Right lung (tissue), 5 donors: ENCODE results near the gene TNFAIP8L1. TPM values are rescaled to one million over a fixed set of nuclear protein-coding genes. Genes with fewer than 3 reads are reported as not detected.

ENCODE experiments used
- DNase-seq, 2 donors: peaks; one replicate each; pipeline ENCODE4 v3.0.0-alpha.2; 2013
- polyA plus RNA-seq, 5 donors: library from polyadenylated mRNA; unstranded; fragments of 120-200 nt; gene quantifications; one replicate each; pipeline versions ENCODE4 v1.2.1 to v1.2.3, GENCODE V29; 2013; ENCODE audit warnings: inconsistent platforms in 1 of 5, low replicate concordance in 1 of 5; ENCODE audit not compliant: insufficient read length in 5 of 5, insufficient read depth in 1 of 5

TNFAIP8L1 gene
- polyA plus RNA-seq, 5 donors, result 13.1 to 16.7 (median 13.7) TPM

GRCh38 chr19:4700693-4700970 is 61.3 kb downstream of the TNFAIP8L1 start:
- no peak for DNase-seq

GRCh38 chr19:4701557-4701956 is 62.2 kb downstream of the TNFAIP8L1 start:
- DNase-seq, result no peak

- no peak for DNase-seq
Observed at GRCh38 chr19:4702764-4703163, 63.4 kb downstream of the TNFAIP8L1 start.

- DNase-seq, result no peak
Observed at GRCh38 chr19:4703671-4704316, 64.5 kb downstream of the TNFAIP8L1 start.

GRCh38 chr19:4704317-4704673 is 65.0 kb downstream of the TNFAIP8L1 start:
- no peak for DNase-seq

Other genes with a start within 250 kb of the TNFAIP8L1 start
- gene SH3GL1, start 239.0 kb upstream of the TNFAIP8L1 start, polyA plus RNA-seq, result 100 to 1,000 TPM in 1 of 5 donors, 10 to 100 TPM in 4; 64.8 to 131 (median 87.4) TPM
- gene CHAF1A, start 236.9 kb upstream of the TNFAIP8L1 start, polyA plus RNA-seq, result 10 to 100 TPM; 16.8 to 29.1 (median 24.7) TPM
- 100 to 1,000 TPM in 1 of 5 donors, 10 to 100 TPM in 4; 68.2 to 133 (median 89.3) TPM for gene UBXN6, start 181.7 kb upstream of the TNFAIP8L1 start, polyA plus RNA-seq
- 10 to 100 TPM; 59.1 to 97.0 (median 77.2) TPM for gene HDGFL2, start 167.2 kb upstream of the TNFAIP8L1 start, polyA plus RNA-seq
- 1 to 10 TPM in 3 of 5 donors, under 1 TPM in 2; 0.75 to 1.4 (median 1.1) TPM for gene PLIN4, start 121.0 kb upstream of the TNFAIP8L1 start, polyA plus RNA-seq
- 1 to 10 TPM; 1.8 to 3.1 (median 1.8) TPM for gene PLIN5, start 104.3 kb upstream of the TNFAIP8L1 start, polyA plus RNA-seq
- 1 to 10 TPM in 3 of 5 donors, under 1 TPM in 2; 0.64 to 1.1 (median 1.0) TPM for gene LRG1, start 99.5 kb upstream of the TNFAIP8L1 start, polyA plus RNA-seq
- gene SEMA6B, start 79.8 kb upstream of the TNFAIP8L1 start, polyA plus RNA-seq, result 1 to 10 TPM; 2.1 to 5.2 (median 2.8) TPM
- gene MYDGF, start 30.8 kb downstream of the TNFAIP8L1 start, polyA plus RNA-seq, result 100 to 1,000 TPM in 1 of 5 donors, 10 to 100 TPM in 4; 57.2 to 105 (median 69.4) TPM
- 10 to 100 TPM; 20.2 to 34.1 (median 29.0) TPM for gene DPP9, start 84.3 kb downstream of the TNFAIP8L1 start, polyA plus RNA-seq
- 1 to 10 TPM; 1.4 to 2.4 (median 1.6) TPM for gene FEM1A, start 152.2 kb downstream of the TNFAIP8L1 start, polyA plus RNA-seq
- gene TICAM1, start 192.2 kb downstream of the TNFAIP8L1 start, polyA plus RNA-seq, result 1 to 10 TPM; 5.7 to 9.0 (median 7.7) TPM
- 10 to 100 TPM; 34.2 to 54.6 (median 40.5) TPM for gene PLIN3, start 228.2 kb downstream of the TNFAIP8L1 start, polyA plus RNA-seq